G401 (cell line): ENCODE data around the gene ANKMY1. TPM values are rescaled to one million over a fixed set of nuclear protein-coding genes. Genes with fewer than 3 reads are reported as not detected.

Experiments
- DNase-seq: peaks from one replicate; pipeline ENCODE4 v3.0.0-alpha.2; 2015; ENCODE audit warnings: low spot score
- in situ Hi-C: cut with HindIII; loops from 2 replicates; pipeline ENCODE4 v1.10.0; 2016; ENCODE audit warnings: low sequenced_read_pairs, mixed read lengths
- total RNA-seq: library from RNA; depleted of rRNA; stranded (reverse); fragments of >200 nt; shearing (Covaris generic); gene quantifications from 2 replicates; pipeline ENCODE4 v1.2.3, GENCODE V29; 2014

Gene ANKMY1
- total RNA-seq, 1 experiment from 2014 or later = 14.7 TPM

DNA sequence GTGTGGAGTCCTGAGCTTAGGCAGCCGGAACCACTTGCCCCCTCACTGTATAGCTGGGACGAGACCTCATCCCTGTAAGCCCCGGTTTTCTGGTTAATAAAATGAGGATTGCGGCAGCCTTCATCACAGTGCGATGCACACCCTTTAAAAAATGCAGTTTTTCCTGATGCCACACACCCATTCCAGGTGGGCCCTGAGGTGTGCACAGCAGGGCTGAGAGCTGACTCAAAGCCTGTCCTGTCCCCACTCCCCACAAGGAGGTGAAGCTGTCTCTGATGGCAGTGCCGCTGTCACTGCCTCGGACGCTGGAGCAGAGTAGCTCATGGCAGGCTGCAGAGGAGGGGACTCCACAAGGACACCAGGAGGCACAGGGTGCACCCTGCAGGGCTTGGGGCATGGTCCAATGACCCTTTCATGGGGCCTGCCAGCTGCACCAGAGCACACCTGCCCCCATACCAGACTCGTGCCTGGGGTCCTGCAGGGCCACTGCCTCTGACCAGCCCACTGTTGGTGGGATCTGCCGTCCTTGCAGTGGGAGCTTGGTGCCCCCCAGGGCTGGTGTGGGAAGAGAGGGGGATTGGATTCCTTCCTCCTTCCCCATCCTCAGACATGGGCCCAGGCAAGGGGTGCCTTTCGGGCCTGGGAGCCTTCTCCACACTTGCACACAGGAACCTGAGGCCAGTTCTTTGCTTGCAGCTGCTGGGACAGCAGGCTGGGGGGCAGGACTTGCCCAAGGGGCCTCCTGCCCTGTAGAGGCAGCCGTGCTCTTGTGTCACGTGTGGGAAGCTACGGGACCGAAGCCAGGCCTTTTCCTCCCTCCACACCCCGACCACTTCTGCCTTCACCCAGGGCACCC, 99.5 kb downstream of the ANKMY1 start:
- in situ Hi-C loops = no loop called here
- no peak for DNase-seq

DNA sequence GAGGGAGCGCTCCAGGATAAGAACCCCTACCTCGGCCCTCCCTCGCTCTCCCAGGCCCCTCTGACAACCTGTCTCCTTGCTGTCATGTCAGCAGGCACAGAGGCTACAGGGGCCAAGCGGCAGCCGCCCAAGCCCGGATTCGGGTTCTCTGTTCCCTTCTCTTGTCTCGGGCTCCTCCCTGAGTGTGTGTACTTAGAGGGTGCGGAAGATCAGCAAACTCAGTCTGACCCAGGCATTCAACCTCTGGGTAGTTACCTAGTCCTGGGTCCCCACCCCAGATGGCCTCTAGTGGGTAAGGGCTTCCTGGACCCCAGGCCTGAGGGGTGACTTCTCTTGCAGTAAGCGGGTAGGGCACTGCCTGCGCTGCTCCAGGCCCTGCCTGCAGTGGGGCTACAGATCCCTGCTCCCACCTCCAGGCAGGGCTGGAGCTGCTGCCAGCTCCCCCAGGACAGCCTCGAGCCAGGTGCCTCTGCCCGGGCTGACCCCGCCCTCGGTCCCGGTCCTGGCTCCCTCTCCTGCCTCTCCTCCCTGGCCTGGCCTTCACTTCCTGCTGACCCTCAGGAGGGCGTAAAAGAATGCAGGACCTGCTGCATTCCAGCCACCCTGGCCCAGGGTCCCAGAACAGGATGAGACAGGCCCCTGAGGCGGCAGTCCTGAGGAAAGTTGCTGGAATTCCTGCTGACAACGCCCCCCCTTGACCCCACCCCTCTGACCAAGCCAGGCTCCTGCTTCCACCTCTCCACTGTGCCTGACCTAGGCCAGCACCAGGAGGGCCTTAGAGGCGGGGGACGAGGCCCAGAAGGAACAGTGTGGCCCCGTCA, 100.4 kb downstream of the ANKMY1 start:
- in situ Hi-C loops = no loop called here
- no peak for DNase-seq

DNA sequence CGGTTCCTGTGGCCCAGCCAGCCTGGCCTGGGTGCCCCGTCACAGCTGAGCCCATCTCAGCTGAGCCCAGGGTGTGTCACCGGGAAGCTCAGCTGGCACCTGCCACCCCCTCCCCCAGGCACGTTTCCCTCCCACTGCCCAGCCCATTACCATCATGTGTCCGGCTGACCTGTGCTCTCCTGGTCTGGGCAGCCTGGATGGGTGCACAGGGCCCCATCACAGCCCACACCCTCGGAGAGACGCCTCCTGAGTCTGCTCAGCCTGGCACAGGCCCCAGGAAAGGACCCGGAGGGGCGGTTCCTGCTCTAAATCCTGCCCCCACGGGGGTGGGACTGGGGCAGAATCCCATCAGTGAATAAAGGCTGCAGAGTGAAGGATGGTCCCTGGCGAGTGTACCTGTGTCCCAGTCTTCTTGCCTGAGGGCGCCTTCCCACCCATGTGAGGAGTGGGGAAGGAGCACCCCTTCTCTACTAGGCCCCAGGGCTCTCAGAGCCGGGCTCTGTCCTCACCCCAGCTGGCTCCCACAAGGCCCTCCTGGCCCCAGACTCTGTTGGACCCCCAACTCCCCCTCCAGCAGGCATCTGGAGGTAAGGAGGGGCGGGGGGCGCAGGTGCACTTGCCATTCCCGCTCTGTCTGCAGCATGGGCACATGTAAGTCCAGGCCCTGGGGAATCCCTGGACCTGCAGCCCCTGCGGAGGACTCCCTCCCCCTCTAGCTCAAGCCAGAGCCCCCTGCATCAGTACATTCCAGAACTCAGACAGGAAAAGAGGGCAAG, 101.2 kb downstream of the ANKMY1 start:
- DNase-seq = no peak
- in situ Hi-C loops = no loop called here

DNA sequence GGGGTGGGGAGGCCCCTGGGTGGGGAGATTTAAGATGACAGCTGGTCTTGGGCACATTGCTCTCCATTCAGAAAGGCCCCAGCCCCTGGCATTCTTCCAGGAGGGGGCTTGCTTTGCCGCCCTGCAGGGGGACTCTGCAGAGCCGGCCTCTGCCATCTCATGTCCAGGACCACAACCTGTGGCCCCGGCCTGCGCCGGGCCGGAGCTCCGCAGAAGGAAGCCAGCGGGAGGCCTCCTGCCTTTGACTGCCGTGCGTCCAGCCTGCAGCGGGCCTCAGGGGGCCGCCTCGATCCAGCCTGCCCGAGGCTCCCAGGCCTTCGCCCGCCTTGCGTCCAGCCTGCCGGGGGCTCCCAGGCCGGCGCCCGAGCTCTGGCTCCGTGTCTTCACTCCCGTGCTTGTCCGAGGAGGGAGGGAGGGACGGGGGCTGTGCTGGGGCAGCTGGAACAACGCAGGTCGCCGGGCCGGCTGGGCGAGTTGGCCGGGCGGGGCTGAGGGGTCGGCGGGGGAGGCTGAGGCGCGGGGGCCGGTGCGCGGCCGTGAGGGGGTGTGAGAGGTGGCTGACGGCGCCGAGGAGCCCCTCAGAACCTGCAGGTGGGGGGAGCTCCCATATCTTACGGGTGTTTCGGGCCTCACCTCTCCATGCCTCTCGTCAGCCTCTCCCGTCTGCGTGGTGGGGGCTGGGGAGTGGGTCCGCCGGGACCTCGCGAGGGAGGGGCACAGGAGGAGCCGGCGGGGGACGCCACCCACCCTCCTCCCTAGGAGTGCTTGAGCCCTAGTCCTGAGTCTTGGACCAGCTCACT, 101.9 kb downstream of the ANKMY1 start:
- DNase-seq = no peak
- in situ Hi-C loops = no loop called here

DNA sequence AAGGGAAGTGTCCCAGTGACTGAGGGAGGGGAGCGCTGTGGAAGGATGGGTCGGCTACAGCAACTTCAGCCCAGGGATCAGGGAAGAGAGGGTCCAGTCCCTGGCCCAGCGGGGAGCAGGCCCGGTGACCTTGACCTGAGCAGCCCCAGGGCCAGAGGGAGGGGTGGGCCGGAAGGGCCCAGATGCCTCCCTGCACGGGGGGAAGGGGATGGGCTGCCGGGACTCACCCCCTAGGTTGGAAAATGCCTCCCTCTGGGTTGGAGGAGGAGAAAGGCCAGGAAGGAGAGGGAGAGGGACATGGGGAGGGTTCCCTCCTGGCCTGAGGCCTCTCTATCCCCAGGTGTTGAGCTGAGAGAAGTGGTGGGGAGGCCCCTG, 102.5 kb downstream of the ANKMY1 start:
- in situ Hi-C loops = no loop called here

DNA sequence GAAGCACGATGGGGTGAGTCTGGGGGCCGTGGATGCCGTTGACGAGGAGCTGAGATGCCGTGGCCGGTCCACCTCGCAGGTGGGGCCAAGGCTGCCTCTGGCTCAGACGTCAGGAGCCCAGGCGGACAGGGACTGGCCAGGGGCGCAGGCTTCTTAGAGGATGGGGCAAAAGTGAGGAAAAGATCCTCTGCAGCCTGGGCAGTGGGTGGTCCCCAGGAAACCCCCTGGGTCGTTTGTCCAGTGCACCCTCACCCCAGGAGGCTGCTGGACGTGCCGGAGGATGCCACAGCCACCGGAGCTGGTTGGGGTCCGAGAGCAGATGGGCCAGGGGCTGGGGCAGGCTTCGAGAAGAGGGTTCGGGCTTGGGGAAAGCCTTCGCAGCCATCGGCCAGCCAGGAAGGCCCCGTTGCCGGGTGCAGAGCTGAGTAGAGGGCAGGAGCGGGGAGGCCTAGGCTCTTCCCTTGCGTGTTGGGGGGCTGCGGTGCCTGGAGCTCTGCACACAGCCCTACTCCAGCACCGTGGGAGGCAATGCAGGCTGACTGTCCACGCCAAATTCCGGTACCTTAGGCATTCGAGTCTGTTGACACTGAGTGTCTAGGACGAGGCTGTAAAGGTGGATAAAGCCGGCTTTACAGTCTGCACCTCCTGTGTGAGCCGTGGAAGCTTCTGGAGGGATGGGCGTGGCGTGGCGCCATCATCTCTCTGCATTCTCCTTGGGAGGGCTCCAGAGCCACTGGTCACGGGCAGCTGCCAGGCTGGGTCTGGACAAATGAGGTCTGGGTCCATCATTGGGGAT, 103.5 kb downstream of the ANKMY1 start:
- DNase-seq = peak; percentile 68
- in situ Hi-C loops = no loop called here

More for the DNA sequence above, 102.5 kb downstream of the ANKMY1 start:
- no peak for DNase-seq

DNA sequence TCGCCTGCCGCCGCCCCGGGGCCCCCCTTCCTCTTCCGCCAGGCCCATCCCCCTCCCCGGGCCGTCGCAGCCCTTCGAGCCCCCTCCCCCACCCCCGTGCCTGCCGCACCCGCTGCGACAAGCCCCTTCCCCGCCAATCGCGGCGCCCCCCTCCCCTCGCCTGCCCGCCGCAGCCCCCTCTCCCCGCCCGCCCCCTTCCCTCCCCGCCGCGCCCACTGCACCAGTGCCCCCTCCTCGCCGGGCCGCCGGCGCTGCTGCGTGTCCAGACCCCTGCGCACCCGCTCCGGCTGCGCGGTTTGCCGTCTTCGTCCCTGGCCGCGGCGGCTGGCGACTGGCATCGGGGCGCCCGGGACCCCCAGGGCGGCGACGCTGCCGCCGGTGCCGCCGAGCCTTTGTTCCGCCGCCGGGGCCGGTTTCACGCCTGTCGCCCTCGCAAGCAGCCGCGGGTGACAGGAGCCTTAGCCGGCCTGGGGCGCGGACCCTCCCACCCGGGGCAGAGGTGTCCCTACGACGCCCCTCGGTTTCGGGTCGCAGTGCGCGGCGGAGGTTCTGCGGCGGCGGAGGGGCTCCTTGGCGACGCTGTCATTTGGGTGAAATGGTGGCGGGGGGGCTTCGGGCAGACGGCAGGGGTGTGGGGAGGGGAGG, 104.2 kb downstream of the ANKMY1 start:
- in situ Hi-C loops = no loop called here
- DNase-seq = no peak

DNA sequence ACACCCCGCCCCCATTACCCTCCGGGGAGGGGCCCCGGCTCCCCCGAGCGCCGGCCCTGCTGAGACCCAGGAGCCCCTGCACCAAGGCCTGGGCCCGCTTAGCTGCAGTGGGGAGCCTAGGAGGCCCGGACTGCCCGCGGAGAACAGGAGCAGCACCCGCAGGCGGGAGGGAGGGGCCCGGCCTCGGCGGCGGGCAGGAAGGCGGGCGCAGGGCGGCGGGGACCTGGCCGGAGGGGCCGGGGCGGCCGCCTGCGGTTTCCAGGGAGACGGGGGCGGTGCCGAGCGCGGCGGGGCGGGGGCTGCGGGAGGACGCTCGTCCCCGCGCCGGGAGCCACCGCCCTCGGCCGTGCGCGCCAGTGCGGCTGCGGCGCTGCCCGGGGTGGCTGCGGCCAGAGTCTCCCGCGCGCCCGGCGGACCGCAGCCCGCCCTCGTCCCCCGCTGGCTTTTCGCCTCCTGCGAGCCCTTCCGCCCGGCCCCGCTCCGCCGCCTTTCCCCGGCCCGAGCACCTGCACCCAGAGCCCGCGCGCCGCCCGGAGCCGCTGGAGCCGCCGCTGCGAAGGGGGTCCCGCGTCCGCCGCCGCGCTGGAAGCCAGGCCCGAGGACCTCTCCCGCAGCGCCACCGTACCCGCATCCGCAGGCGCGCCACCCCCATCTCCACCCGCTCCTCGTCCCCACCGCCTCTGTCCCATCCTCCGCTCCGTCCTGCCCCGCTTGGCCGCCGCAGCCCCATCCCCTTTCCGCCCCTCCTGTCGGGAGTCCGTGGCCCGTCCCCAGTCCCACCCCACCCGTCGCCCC, 105.1 kb downstream of the ANKMY1 start:
- DNase-seq = peak; percentile 75
- in situ Hi-C loops = no loop called here

DNA sequence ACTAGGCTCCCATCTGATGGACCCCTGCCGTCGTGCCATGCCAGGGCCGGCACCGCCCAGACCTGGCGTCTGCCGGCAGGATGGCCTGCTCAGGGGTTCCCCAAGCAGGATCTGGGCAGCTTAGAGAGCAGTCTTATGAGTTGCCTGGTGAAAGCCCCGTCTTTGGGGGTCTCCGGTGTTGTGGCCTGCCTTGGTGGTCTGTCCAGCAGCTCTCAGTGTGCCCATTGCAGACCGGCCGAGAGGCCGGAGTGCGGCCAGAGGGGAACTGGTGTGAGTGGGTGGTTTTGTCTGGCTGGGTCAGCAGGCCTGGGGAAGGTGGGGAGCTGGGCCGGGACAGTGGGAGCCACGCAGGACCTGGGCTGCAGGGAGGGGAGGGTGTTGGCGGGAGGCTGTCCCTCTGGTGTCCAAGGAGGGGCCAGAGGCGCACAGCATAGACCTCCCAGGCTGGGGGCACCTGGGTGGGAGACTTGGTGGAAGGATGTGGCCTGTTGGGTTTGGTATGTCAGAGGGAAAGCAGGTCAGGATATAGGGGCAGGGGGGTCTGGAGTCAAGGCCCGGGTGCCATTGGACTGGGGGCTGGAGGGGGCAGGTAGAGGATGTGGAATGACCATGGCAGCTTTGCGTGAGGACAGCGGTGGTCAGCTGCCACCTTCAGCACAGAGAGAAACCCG, 105.9 kb downstream of the ANKMY1 start:
- DNase-seq = no peak
- in situ Hi-C loops = no loop called here

DNA sequence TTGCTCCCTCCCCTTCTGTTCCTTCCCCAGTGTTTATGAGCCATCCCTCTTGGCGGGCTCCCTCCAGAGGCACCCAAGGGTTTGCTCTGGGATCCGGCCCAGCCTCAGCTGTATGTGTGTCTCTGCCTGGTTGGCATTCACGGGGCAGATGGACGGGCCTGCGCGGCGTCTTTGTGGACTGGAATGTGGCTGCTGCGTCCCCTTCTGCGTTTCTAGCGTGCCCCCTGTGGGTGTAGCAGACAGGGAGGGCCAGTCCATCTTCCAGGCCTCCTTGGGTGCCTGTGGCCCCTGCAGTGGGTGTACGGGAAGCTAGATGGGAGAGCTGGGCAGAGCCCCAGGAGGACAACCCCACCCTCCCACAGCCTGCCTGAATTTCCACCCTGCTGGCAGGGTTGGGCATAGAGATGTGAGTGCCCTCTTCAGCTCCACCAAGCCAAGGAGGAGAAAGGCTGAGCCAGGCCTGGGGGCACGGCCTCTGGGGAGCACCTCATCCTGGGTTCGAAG, 106.6 kb downstream of the ANKMY1 start:
- in situ Hi-C loops = no loop called here

DNA sequence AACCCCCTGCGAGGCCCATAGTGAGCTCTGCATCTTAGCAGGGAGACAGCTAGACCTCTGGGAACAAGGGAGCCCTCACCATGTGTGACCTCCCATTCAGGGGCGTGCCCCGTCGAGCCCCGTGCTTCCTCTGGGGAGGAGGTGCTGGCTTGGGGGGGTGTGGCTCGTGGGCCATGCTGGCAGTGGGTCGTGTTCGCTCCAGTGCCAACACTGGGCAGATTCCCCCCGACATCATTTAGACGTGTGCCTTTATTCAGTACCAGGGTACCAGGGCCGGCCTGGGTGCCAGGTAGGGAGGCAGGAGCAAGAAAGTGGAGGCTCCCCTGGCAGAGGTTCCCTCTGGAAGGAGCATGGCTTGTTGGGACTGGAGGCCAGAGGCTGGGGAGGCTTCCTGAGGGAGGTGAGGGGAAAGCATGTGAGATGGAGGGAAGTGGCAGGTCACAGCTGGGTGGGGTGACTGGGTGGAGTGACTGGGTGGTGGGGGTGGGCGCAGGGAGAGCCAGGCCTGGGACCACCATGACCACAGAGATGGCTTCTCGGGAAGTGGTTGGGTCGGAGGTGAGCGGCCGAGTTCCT, 107.2 kb downstream of the ANKMY1 start:
- no peak for DNase-seq
- in situ Hi-C loops = no loop called here

More for the DNA sequence above, 106.6 kb downstream of the ANKMY1 start:
- no peak for DNase-seq

DNA sequence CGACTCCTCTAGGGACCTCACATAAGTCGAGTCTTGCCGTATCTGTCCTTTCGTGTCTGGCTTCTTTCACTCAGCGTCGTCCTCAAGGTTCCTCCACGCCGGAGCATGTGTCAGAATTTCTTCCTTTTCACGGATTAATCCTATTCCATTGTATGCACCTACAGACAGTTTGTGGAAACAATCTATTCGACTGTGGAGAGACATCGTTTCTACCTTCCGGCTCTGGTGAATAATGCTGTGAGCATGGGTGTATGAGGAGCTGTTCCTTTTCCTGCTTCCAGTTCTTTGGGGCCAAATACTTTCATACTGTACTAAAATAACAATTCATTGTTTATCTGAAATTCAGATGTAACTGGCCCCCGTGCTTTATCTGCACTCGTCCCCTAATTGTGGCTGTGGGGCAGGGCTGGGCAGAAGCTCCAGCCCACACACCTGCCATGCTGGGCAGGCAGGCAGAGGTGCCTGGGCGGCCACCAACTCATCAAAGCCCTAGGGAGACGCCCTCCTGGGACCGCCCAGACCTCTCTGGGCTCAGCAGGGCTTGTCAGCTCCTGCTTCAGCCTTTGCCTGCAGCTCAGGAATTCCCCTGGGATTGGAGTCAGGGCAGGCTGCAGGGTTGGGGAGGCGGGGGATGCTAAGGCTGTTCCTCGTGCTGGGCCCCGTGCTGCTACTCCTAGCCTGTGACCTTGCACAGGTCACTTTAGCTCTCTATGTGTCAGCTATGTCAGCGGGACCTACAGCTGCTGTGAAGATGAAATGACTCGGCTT, 107.8 kb downstream of the ANKMY1 start:
- in situ Hi-C loops = no loop called here
- no peak for DNase-seq

DNA sequence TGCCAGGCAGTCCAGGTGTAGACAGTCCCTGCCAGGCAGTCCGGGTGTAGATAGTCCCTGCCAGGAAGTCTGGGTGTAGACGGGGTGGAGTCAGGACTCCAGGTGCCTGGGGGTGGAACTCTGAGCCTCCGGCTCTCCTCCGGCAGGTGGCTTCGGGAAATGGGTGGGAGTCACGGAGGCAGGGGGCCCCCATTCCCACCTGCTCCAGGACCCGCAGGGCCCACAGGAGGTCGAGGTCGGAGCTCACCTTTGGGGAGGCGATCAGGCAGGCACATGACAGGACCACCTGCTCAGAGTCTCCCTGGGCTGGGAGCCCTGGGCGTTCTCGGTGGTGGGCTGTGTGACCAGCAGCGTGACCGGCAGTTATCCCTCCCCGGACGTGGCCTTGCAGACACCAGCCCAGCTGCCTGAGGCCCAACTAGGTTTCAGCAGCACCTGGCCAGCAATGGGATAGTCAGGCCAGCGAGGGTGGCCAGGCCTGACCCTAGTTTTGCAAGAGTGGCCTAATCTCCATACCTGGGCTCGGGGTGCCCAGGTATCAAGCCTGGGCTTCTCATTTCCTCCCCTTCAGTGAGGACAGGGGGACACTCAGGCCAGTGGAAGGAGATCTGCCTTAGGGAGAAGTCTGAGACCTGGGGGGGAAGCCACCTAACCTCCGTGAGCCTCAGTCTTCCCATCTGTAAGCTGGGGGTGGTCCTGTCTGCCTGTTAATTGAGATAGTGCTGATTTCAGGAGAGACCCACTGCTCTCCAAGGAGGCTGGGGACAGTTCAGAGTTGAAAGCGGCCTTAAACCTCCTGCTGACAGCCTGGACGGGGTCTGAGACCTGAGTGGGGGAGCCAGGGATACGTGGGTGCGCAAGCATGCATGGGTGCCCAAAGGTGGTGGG, 109.2 kb downstream of the ANKMY1 start:
- in situ Hi-C loops = no loop called here
- DNase-seq = no peak

DNA sequence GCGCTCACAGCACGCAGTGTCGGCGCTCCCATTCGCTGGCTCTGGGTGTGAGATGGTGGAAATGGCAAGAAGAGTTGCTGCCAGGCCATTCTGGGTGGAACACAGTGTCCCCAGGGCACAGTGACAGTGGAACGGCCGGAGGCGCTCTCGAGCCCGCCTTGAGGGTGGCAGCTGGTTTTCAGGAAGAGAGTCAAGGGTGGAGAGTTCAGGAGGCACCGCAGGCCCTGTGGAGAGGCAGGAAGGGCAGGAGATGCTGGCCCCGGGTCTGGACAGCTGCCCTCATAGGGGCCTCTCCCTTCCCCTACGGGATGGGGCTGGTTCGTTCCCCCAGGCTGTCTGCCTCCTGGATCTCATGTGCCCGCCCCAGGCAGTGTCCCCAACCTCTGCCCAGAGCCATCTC, 109.9 kb downstream of the ANKMY1 start:
- in situ Hi-C loops = no loop called here
- DNase-seq = no peak
